Esophagus muscularis mucosa (tissue), 4 donors: Measurements from ENCODE around the gene IFNGR1.

ENCODE experiments used
- CTCF ChIP-seq, 3 experiments: fragments of 200-600 bp in 2 of 3; fragments of 450-650 bp in 1 of 3; sonication (generic) in 2 of 3; IDR thresholded peaks; one replicate each; pipeline ENCODE4 v1.5.1; 2017 to 2019; ENCODE audit warnings: antibody characterized with exemption in 3 of 3, mild to moderate bottlenecking in 2 of 3, moderate library complexity in 1 of 3
- EP300 ChIP-seq: sonication (generic); formaldehyde crosslinking; IDR thresholded peaks from one replicate; pipeline ENCODE4 v1.6.1; 2017; ENCODE audit warnings: antibody characterized with exemption
- POLR2A ChIP-seq: fragments of 450-650 bp; IDR thresholded peaks from one replicate; pipeline ENCODE4 v1.6.1; 2017; ENCODE audit warnings: antibody characterized with exemption, moderate library complexity, mild to moderate bottlenecking, low read depth
- POLR2AphosphoS5 ChIP-seq, 2 donors: sonication (generic); formaldehyde crosslinking; IDR thresholded peaks; one replicate each; pipeline ENCODE4 v1.6.1; 2017; ENCODE audit warnings: antibody characterized with exemption in 2 of 2

- TF ChIP-seq POLR2AphosphoS5 (IDR thresholded peaks at IDR 0.05), result peak in 1 of 2 donors; percentile 25
- no peak for TF ChIP-seq CTCF (IDR thresholded peaks at IDR 0.05)
- no peak for TF ChIP-seq POLR2A
- no peak for TF ChIP-seq EP300
Measured at GRCh38 chr6:137248702-137249101, 29.5 kb upstream of the IFNGR1 start.
